H1 (cell line): ENCODE measurements around the gene NAT10. TPM values are rescaled to one million over a fixed set of nuclear protein-coding genes. Genes with fewer than 3 reads are reported as not detected.

Source experiments
- CTCF ChIA-PET: fragments of 300-600 bp; sonication (Branson Sonifier 250); formaldehyde crosslinking; loops from one replicate; lab custom pipeline; 2021; ENCODE audit not compliant: partially characterized antibody; lab: Charles Lee
- POLR2A ChIA-PET: fragments of 300-600 bp; sonication (Branson Sonifier 250); formaldehyde crosslinking; loops from one replicate; lab custom pipeline; 2021; ENCODE audit warnings: inconsistent platforms; ENCODE audit not compliant: partially characterized antibody; lab: Charles Lee
- DNase-seq, 2 experiments: peaks; one replicate each; pipeline versions ENCODE4 v3.0.0 to v3.0.0-alpha.2; 2010 to 2022; ENCODE audit warnings: low spot score in 2 of 2, low read depth in 1 of 2, mixed read lengths in 1 of 2
- FAIRE-seq: peaks from 2 replicates; lab custom pipeline; 2011; peaks lifted over from hg19 to GRCh38; lab: Jason Lieb, UNC
- H2AFZ ChIP-seq: 2 replicates; pipeline ENCODE4 v1.8.1; 2012; ENCODE audit warnings: low read length, inconsistent platforms
- H2AK5ac ChIP-seq: 2 replicates; pipeline ENCODE4 v1.6.1; 2013; ENCODE audit warnings: low read depth, low read length
- H2BK120ac ChIP-seq: replicated peaks from 2 replicates; pipeline ENCODE3; 2013; ENCODE audit warnings: low read depth, low read length, inconsistent platforms
- H2BK12ac ChIP-seq: 2 replicates; pipeline ENCODE4 v1.6.1; 2013; ENCODE audit warnings: low read depth, low read length
- H2BK15ac ChIP-seq: 2 replicates; pipeline ENCODE4 v1.6.1; 2013; ENCODE audit warnings: low read length
- H2BK20ac ChIP-seq: 2 replicates; pipeline ENCODE4 v1.6.1; 2013; ENCODE audit warnings: low read length
- H2BK5ac ChIP-seq: 2 replicates; pipeline ENCODE4 v1.6.1; 2013; ENCODE audit warnings: low read depth, low read length
- H3K14ac ChIP-seq: 2 replicates; pipeline ENCODE4 v1.6.1; 2013; ENCODE audit warnings: inconsistent platforms; ENCODE audit not compliant: insufficient read length
- H3K18ac ChIP-seq: 2 replicates; pipeline ENCODE4 v1.6.1; 2013; ENCODE audit warnings: low read length; ENCODE audit errors: extremely low read depth
- H3K23ac ChIP-seq: 2 replicates; pipeline ENCODE4 v1.6.1; 2013; ENCODE audit warnings: inconsistent platforms; ENCODE audit not compliant: insufficient read length
- H3K23me2 ChIP-seq: 2 replicates; pipeline ENCODE4 v1.6.1; 2013; ENCODE audit warnings: low read depth, low read length
- H3K27ac ChIP-seq: 2 replicates; pipeline ENCODE4 v1.6.1; 2011; ENCODE audit warnings: low read depth, low read length, inconsistent platforms
- H3K27me3 ChIP-seq, 4 experiments: replicated peaks in 1 of 4; 1 replicate in 1 of 4; 2 replicates in 3 of 4; pipeline versions ENCODE4 v1.6.1 to v1.8.1; 2011 to 2013; ENCODE audit warnings: low read length in 3 of 4, mild to moderate bottlenecking in 3 of 4, inconsistent platforms in 2 of 4, mixed read lengths in 2 of 4, moderate library complexity in 1 of 4; ENCODE audit not compliant: control insufficient read depth in 3 of 4, insufficient read depth in 3 of 4; ENCODE audit errors: extremely low read depth in 1 of 4
- H3K36me3 ChIP-seq, 4 experiments: 2 replicates each; pipeline versions ENCODE4 v1.6.1 to v1.8.1; 2011 to 2013; ENCODE audit warnings: mild to moderate bottlenecking in 4 of 4, low read length in 3 of 4, moderate library complexity in 2 of 4, control low read depth in 1 of 4, inconsistent platforms in 1 of 4; ENCODE audit not compliant: insufficient read depth in 4 of 4, control insufficient read depth in 2 of 4
- H3K4ac ChIP-seq: replicated peaks from 2 replicates; pipeline ENCODE3; 2013; ENCODE audit warnings: low read length, low read depth, mixed read lengths, inconsistent platforms; ENCODE audit not compliant: insufficient read length
- H3K4me1 ChIP-seq, 4 experiments: replicated peaks in 1 of 4; 1 replicate in 1 of 4; 2 replicates in 3 of 4; pipeline versions ENCODE4 v1.6.1 to v1.8.1; 2011 to 2013; ENCODE audit warnings: low read length in 3 of 4, inconsistent platforms in 2 of 4, mixed read lengths in 1 of 4; ENCODE audit not compliant: insufficient read depth in 4 of 4, control insufficient read depth in 3 of 4
- H3K4me2 ChIP-seq, 2 experiments: 2 replicates each; pipeline versions ENCODE4 v1.6.1 to v1.8.1; 2011 to 2013; ENCODE audit warnings: low read depth in 2 of 2, low read length in 2 of 2, control low read depth in 1 of 2, inconsistent platforms in 1 of 2, mild to moderate bottlenecking in 1 of 2; ENCODE audit not compliant: insufficient read depth in 1 of 2
- H3K4me3 ChIP-seq, 4 experiments: fragments of 200-600, 300-600 bp in 1 of 4; sonication (generic), shearing (Covaris generic), sonication (Bioruptor Twin) in 1 of 4; 2 replicates each; pipeline versions ENCODE4 v1.5.1 to v1.8.1; 2011 to 2016; ENCODE audit warnings: low read length in 4 of 4, low read depth in 3 of 4, control low read depth in 2 of 4, inconsistent platforms in 2 of 4, mild to moderate bottlenecking in 2 of 4, mixed read lengths in 1 of 4, moderate library complexity in 1 of 4; ENCODE audit not compliant: insufficient read depth in 2 of 4; ENCODE audit errors: extremely low read depth in 1 of 4
- H3K56ac ChIP-seq: replicated peaks from 2 replicates; pipeline ENCODE3; 2013; ENCODE audit warnings: low read depth, mild to moderate bottlenecking, mixed read lengths, low read length, inconsistent platforms; ENCODE audit not compliant: insufficient read length
- H3K79me1 ChIP-seq: 2 replicates; pipeline ENCODE4 v1.6.1; 2013; ENCODE audit warnings: low read depth, low read length, control low read depth
- H3K79me2 ChIP-seq, 2 experiments: 2 replicates each; pipeline versions ENCODE4 v1.6.1 to v1.8.1; 2012 to 2013; ENCODE audit warnings: low read length in 2 of 2, mild to moderate bottlenecking in 2 of 2, inconsistent platforms in 1 of 2; ENCODE audit not compliant: insufficient read depth in 2 of 2, control insufficient read depth in 1 of 2
- H3K9ac ChIP-seq, 4 experiments: replicated peaks in 1 of 4; 1 replicate in 1 of 4; 2 replicates in 3 of 4; pipeline versions ENCODE4 v1.6.1 to v1.8.1; 2011 to 2013; ENCODE audit warnings: low read depth in 3 of 4, low read length in 3 of 4, control low read depth in 2 of 4, mild to moderate bottlenecking in 2 of 4, moderate library complexity in 2 of 4, inconsistent platforms in 1 of 4; ENCODE audit errors: extremely low read depth in 1 of 4
- H3K9me3 ChIP-seq, 2 experiments: 2 replicates each; pipeline versions ENCODE4 v1.6.1 to v1.8.1; 2012 to 2013; ENCODE audit warnings: mild to moderate bottlenecking in 2 of 2, moderate library complexity in 2 of 2, control low read depth in 1 of 2, inconsistent platforms in 1 of 2, low read depth in 1 of 2, low read length in 1 of 2, mixed read lengths in 1 of 2; ENCODE audit not compliant: insufficient read depth in 2 of 2
- H4K20me1 ChIP-seq, 2 experiments: replicated peaks in 1 of 2; 2 replicates each; pipeline versions ENCODE3 to v1.8.1; 2011 to 2013; ENCODE audit warnings: inconsistent platforms in 2 of 2, low read length in 2 of 2, mild to moderate bottlenecking in 1 of 2; ENCODE audit not compliant: insufficient read depth in 2 of 2, control insufficient read depth in 1 of 2
- H4K5ac ChIP-seq: 2 replicates; pipeline ENCODE4 v1.6.1; 2013; ENCODE audit warnings: low read length, low read depth, mixed read lengths, inconsistent platforms; ENCODE audit not compliant: insufficient read length
- H4K8ac ChIP-seq: 2 replicates; pipeline ENCODE4 v1.8.0; 2013; ENCODE audit warnings: mild to moderate bottlenecking, moderate library complexity, low read length, inconsistent platforms; ENCODE audit not compliant: insufficient read depth; ENCODE audit errors: extremely low read depth
- H4K91ac ChIP-seq: replicated peaks from 2 replicates; pipeline ENCODE3; 2013; ENCODE audit warnings: low read length, mixed read lengths, inconsistent platforms; ENCODE audit not compliant: insufficient read length
- BCL11A ChIP-seq, 2 experiments: IDR thresholded peaks; one replicate each; pipeline ENCODE4 v1.6.1; 2011; ENCODE audit warnings: low read depth in 2 of 2, low read length in 2 of 2, mild to moderate bottlenecking in 2 of 2
- CEBPB ChIP-seq: IDR thresholded peaks from 2 replicates; pipeline ENCODE4 v1.6.1; 2012; ENCODE audit warnings: low read depth, low read length
- EGR1 ChIP-seq: IDR thresholded peaks from 2 replicates; pipeline ENCODE4 v1.6.1; 2011; ENCODE audit warnings: low read depth, low read length, borderline replicate concordance
- NRF1 ChIP-seq: IDR thresholded peaks from 2 replicates; pipeline ENCODE4 v1.6.1; 2011; ENCODE audit warnings: mild to moderate bottlenecking, low read depth, low read length, improper control_type of control experiment
- PHF8 ChIP-seq: fragments of 200-600 bp; sonication (generic); conservative IDR thresholded peaks from 2 replicates; pipeline ENCODE4 v1.7.1; 2012; ENCODE audit warnings: low read depth, mild to moderate bottlenecking, inconsistent platforms, low read length, moderate library complexity
- RAD21 ChIP-seq, 2 experiments: IDR thresholded peaks in 1 of 2; conservative IDR thresholded peaks in 1 of 2; 2 replicates each; pipeline ENCODE4 v1.6.1; 2011; ENCODE audit warnings: low read depth in 2 of 2, low read length in 2 of 2, improper control_type of control experiment in 1 of 2, inconsistent platforms in 1 of 2, mild to moderate bottlenecking in 1 of 2, moderate library complexity in 1 of 2
- SAP30 ChIP-seq: fragments of 300-600 bp; sonication (generic); IDR thresholded peaks from 2 replicates; pipeline ENCODE4 v1.7.1; 2012; ENCODE audit warnings: low read length, moderate library complexity, mild to moderate bottlenecking, inconsistent platforms; ENCODE audit not compliant: insufficient read depth, insufficient replicate concordance
- SIN3A ChIP-seq, 2 experiments: IDR thresholded peaks in 1 of 2; conservative IDR thresholded peaks in 1 of 2; 2 replicates each; pipeline ENCODE4 v1.6.1; 2011 to 2012; ENCODE audit warnings: low read length in 2 of 2, improper control_type of control experiment in 1 of 2, low read depth in 1 of 2, mild to moderate bottlenecking in 1 of 2
- TAF1 ChIP-seq: IDR thresholded peaks from 2 replicates; pipeline ENCODE4 v1.6.1; 2011; ENCODE audit warnings: mild to moderate bottlenecking, low read depth, low read length
- TEAD4 ChIP-seq: IDR thresholded peaks from 2 replicates; pipeline ENCODE4 v1.6.1; 2012; ENCODE audit warnings: low read depth, low read length, inconsistent platforms, mixed read lengths
- WGBS, 2 experiments: shearing (Covaris generic) in 1 of 2; methylation state at CpG; one replicate each; pipeline versions ENCODE4 v1.1.6 to v1.1.7; 2013 to 2015; ENCODE audit warnings: low lambda C conversion rate in 2 of 2, mixed read lengths in 2 of 2, inconsistent platforms in 1 of 2, low coverage in 1 of 2, missing lambda C conversion rate in 1 of 2; ENCODE audit not compliant: insufficient replicate concordance in 2 of 2, insufficient coverage in 1 of 2, insufficient read length in 1 of 2; ENCODE audit errors: extremely low coverage in 1 of 2, missing lambda C conversion rate in 1 of 2; 5-methylcytosine and 5-hydroxymethylcytosine counted together
- polyA plus RNA-seq, 7 experiments: library from polyadenylated mRNA; depleted of rRNA in 3 of 7; stranded (reverse) in 5 of 7; unstranded in 2 of 7; fragments of >200 nt in 5 of 7; fragments of 200-250 nt in 2 of 7; gene quantifications; 1 replicate in 5 of 7; 2 replicates in 1 of 7; 4 replicates in 1 of 7; pipeline versions ENCODE4 v1.2.1 to v1.2.3, GENCODE V29; 2011 to 2013; ENCODE audit warnings: missing spikeins in 2 of 7, mixed read lengths in 2 of 7
- total RNA-seq: library from RNA; stranded (reverse); fragmentation: NEBNext Ultra II Directional; extraction: Animal tissue kit (Norgen Biotek cat#: 25700); gene quantifications from 2 replicates; pipeline ENCODE4 v1.2.1, GENCODE V29; 2021
- TF ChIP-seq, protein P1 (sequence below): IDR thresholded peaks from 2 replicates; pipeline ENCODE4 v1.6.1; 2012; ENCODE audit warnings: inconsistent platforms

The NAT10 gene
- total and polyA plus RNA-seq, 2 of the 8 experiments (the other 6 are each of a cell fraction or from before 2014, with no cell fraction given): 66.3 to 89.6 TPM

DNA sequence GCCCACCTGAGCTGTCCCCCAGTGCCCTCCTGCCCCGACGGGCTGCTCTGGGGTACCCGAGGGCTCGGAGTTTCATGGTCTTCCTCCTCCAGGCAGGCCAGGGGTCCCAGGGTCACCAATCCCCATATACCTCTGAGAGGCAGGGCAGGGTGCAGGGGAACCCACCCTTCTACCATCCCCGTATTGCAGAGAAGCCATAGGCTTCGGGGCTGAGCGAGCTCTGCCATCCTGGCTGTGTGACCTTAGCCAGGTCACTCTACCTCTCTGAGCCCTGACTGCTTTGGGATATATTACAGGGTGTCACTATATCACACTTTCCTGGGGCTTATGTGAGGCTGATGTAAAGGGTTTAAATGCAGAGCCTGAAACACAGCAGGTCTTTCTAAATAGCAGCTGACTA, 57.4 kb downstream of the NAT10 start:
- Histone ChIP-seq H3K14ac (no peak overlapping the region), H2BK5ac (no peak overlapping the region), H2BK12ac (no peak overlapping the region), H3K4me1 (no peaks in the 10 kb centered on the region), H3K23me2 (no peaks in the 10 kb centered on the region), H4K20me1 (peaks cover 0 to 9% of the 10 kb centered on the region in 2 experiments), H3K4me3 (no peak overlapping the region), H3K79me1 (no peaks in the 10 kb centered on the region), H2AK5ac (no peak overlapping the region), H4K8ac (no peak overlapping the region), H2BK120ac (no peak overlapping the region), H2BK15ac (no peak overlapping the region), H2AFZ (no peak overlapping the region), H3K36me3 (no peaks in the 10 kb centered on the region), H3K4ac (no peak overlapping the region), H3K27ac (no peak overlapping the region), H3K9me3 (no peaks in the 10 kb centered on the region), H3K18ac (no peak overlapping the region), H4K91ac (no peak overlapping the region), H3K79me2 (no peaks in the 10 kb centered on the region), H4K5ac (no peak overlapping the region), H3K56ac (no peak overlapping the region), H3K4me2 (no peak overlapping the region), H3K9ac (no peak overlapping the region), H2BK20ac (no peak overlapping the region), H3K27me3 (no peaks in the 10 kb centered on the region), H3K23ac (no peak overlapping the region)
- POLR2A ChIA-PET: no interaction called here
- WGBS, 2 experiments: 92% methylated on average over 7 of the region's 7 CpGs; no CpG with 5 or more reads in 1 of the 2 experiments
- TF ChIP-seq NRF1 (no peak), RAD21 (IDR thresholded peaks at IDR 0.05 in 1 of 2, conservative IDR thresholded peaks at IDR 0.05 in 1 of 2; ENCODE audit: low read depth in 2 of 2, low read length in 2 of 2) (no peak), EGR1 (no peak), SIN3A (conservative IDR thresholded peaks at IDR 0.05 in 1 of 2, IDR thresholded peaks at IDR 0.05 in 1 of 2; ENCODE audit: low read depth in 1 of 2, low read length in 2 of 2) (no peak), BCL11A (IDR thresholded peaks at IDR 0.05; ENCODE audit: low read depth in 2 of 2, low read length in 2 of 2) (no peak), CEBPB (no peak), TAF1 (no peak), TEAD4 (no peak), PHF8 (no peak), SAP30 (no peak)
- TF ChIP-seq, protein P1, sequence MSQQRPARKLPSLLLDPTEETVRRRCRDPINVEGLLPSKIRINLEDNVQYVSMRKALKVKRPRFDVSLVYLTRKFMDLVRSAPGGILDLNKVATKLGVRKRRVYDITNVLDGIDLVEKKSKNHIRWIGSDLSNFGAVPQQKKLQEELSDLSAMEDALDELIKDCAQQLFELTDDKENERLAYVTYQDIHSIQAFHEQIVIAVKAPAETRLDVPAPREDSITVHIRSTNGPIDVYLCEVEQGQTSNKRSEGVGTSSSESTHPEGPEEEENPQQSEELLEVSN: no peak
- no peak for DNase-seq
- CTCF ChIA-PET: interaction anchor here (0.7 to 2.0 kb wide), 5 partner anchors 9 to 166 kb away, joined by 3 to 5 read pairs (median 3); no protein-coding TSS in a partner anchor
- FAIRE-seq: no peak
